HG03039 (cell line): ENCODE measurements around the gene CRTAP.
"Not testable (repeated sequence)": the region's sequence is repeated elsewhere in the genome, so short reads cannot be mapped to it uniquely, and the experiment has no call there.

Source experiments
- ATAC-seq: cut with Tn5 transposase; IDR thresholded peaks from one replicate; pipeline ENCODE4 v1.9.1; 2021; ENCODE audit warnings: mild to moderate bottlenecking, moderate library complexity; ENCODE audit not compliant: unreplicated experiment

CRTAP gene

GRCh38 chr3:33139006-33139623, 25.3 kb downstream of the CRTAP start:
- not testable (repeated sequence) for ATAC-seq

- ATAC-seq: no peak
Observed at GRCh38 chr3:33139996-33140395, 26.2 kb downstream of the CRTAP start.

GRCh38 chr3:33141006-33141405, 27.2 kb downstream of the CRTAP start:
- no peak for ATAC-seq

DNA sequence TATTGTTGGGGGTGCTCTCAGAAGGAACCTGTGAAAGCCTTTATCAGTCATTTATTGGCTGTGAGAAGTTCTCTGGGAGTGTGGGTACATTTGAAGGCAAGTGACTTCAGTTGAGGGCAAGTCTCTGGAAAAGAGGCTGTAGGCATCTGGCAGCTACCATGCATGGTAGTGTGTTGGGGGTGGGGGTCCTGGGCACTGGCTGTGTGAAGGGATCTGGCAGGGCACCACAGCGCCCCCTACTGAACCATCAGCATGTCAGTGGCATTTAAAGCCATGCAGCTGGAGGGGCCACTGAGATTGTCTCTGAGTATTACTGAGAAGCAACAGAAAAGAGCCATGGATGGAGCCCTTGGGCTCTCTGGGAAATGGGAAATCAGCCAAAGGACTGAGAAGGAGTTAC, 30.6 kb downstream of the CRTAP start:
- no peak for ATAC-seq

GRCh38 chr3:33145221-33145900, 31.5 kb downstream of the CRTAP start:
- ATAC-seq: no peak

DNA sequence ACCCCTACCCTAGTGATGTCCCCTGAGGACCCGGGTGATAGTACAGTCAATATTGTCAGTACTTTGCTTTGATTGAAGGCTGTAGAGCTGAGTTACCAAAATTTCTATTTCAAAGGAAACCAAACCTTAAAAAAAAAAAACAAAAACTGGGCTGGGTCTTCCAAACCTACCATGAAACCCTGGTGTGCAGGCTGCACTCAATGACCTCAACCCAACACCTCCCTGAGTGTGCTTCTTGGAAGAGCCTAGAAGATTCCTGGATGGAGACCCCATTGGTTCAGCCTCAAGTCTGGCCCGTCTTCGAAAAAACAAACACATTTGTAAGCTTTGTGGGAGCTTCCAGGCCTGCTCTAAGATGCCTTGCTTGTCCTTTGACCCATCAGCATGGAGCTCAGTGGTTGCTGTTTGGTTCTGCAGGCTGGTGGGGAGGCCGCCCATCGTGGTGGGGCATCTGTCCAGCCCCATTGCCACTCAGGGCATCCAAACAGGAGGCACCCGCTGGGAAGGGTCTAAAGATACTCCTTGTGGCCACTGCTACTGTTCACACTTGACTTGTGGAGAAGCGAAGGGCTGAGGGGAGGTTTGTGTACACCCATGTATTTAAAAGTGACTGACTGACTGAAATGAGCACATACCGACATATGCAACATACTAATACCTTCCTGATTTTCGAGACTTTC, 32.2 kb downstream of the CRTAP start:
- no peak for ATAC-seq

- no peak for ATAC-seq
Observed at GRCh38 chr3:33146791-33147445, 33.1 kb downstream of the CRTAP start.

GRCh38 chr3:33149342-33149741, 35.5 kb downstream of the CRTAP start:
- no peak for ATAC-seq

GRCh38 chr3:33152363-33153360, 38.8 kb downstream of the CRTAP start:
- no peak for ATAC-seq

- no peak for ATAC-seq
Observed at GRCh38 chr3:33153782-33154181, 40.0 kb downstream of the CRTAP start.

DNA sequence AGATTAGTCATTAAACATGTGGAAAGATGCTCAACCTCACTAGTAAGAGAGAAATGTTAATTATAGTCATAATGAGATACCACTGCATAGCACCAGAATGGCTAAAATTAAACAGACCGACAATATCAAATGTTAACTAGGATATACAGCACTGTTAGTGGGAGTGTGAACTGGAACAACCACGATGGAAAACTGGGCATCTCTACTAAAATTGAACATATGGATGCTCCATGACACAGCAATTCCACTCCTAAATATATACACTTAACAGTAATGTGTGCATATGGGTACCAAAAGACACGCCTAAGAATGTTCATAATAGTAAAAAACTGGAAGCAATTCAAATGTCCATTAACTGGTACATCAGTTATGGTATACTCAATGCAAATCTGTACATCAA, 41.5 kb downstream of the CRTAP start:
- ATAC-seq: no peak

DNA sequence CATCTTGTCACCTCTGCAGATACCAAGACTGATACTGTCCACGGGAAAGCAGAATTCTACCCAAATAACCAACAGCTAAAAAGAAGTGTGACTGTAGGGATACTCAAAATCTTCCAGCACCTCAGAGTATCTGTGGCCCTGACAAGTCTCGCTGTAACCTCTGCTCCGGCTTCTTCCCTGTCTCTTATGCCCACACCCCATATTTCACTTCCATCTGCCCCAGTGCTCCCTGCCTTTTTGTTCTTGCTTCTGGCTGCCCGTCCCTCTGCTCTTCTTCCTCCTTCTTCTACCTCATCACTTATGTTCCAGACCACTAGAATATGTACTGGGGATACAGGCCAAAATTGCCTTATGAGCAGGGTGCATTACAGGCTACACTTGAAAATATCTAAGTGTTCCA, 45.4 kb downstream of the CRTAP start:
- no peak for ATAC-seq

GRCh38 chr3:33159981-33160380, 46.2 kb downstream of the CRTAP start:
- no peak for ATAC-seq

- ATAC-seq: not testable (repeated sequence)
Observed at GRCh38 chr3:33162621-33163020, 48.8 kb downstream of the CRTAP start.

DNA sequence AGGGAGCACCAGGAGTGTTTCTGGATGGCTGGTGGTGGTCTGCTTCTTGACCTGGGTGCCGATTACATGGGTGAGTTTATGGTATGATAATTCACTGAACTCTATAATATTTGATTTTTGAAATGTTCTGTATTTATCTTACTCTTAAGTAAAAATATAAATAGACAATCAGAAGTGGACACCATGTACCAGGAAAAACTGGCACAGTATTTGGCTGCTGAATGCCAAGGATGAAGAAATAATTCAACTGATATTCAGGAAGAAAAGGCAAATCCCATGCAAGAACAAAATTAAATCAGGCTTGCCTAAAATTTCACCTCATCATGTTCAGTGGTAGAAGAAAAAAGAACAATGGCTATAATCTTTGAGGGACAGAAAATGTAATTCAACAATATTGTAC, 51.6 kb downstream of the CRTAP start:
- no peak for ATAC-seq

- ATAC-seq: no peak
Observed at GRCh38 chr3:33166095-33166494, 52.3 kb downstream of the CRTAP start.

GRCh38 chr3:33167284-33167683, 53.5 kb downstream of the CRTAP start:
- no peak for ATAC-seq

- no peak for ATAC-seq
Observed at GRCh38 chr3:33167716-33168336, 54.0 kb downstream of the CRTAP start.

- ATAC-seq: no peak
Observed at GRCh38 chr3:33170531-33170930, 56.7 kb downstream of the CRTAP start.

GRCh38 chr3:33171580-33171979, 57.8 kb downstream of the CRTAP start:
- ATAC-seq: no peak
